ENCODE results near the gene C19orf85.

DNA sequence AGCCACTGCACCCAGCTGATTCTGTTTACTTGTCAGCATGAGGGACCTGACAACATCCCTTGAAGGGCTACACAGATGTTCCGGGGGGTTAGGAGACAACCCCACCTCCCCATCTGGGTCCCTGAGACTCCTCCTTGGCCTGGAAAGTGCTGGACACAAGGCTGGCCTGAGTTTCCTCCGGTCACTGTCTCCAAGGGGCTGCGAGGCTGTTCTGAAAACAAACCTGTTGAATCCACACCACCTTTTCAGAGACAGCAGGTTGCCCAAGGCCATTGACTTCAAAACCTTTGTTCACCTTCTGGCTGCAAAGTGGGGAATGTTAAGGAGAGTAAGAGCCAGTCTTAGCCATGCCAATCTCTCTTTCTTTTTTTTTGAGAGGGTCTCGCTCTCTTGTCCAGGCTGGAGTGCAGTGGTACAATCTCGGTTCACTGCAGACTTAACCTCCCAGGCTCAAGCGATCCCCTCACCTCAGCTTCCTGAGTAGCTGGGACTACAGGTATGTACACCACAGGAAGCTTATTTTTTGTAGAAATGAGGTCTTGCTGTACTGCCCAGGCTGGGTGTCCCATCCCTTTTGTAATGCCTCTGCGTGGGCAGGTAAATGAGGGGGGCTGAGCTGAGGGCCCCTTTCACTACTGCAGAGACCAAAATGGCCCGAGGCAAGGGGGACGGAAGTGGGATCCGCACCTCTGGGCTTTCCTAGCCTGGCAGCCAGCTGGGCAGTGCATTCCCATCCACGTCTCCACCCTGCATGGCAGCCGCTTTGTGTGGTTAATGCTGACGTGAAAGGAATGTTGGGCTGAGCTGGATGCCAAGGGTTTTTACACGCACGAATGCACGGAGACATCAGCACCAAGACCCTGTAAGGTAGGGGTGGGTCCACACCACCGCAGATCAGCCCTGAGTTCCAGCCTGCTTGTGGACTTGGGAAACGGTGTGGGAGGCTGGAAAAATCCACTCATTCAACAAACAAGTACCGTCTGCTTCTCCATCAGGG, 10.0 kb upstream of the C19orf85 start:
- TF ChIP-seq, protein P1, sequence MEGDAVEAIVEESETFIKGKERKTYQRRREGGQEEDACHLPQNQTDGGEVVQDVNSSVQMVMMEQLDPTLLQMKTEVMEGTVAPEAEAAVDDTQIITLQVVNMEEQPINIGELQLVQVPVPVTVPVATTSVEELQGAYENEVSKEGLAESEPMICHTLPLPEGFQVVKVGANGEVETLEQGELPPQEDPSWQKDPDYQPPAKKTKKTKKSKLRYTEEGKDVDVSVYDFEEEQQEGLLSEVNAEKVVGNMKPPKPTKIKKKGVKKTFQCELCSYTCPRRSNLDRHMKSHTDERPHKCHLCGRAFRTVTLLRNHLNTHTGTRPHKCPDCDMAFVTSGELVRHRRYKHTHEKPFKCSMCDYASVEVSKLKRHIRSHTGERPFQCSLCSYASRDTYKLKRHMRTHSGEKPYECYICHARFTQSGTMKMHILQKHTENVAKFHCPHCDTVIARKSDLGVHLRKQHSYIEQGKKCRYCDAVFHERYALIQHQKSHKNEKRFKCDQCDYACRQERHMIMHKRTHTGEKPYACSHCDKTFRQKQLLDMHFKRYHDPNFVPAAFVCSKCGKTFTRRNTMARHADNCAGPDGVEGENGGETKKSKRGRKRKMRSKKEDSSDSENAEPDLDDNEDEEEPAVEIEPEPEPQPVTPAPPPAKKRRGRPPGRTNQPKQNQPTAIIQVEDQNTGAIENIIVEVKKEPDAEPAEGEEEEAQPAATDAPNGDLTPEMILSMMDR (IDR thresholded peaks at IDR 0.05; ENCODE audit: borderline replicate concordance, extremely low read depth, low read length, poor library complexity, severe bottlenecking) = no peak
- no peak for TF ChIP-seq EZH2 (IDR thresholded peaks at IDR 0.05; ENCODE audit: borderline replicate concordance, low read depth, low read length, severe bottlenecking)
